OCI-LY3 (cell line): ENCODE measurements around the gene GSG1L.

Source experiments
- EZH2phosphoT487 ChIP-seq: fragments of 200-600 bp; shearing (Covaris generic); IDR thresholded peaks from 2 replicates; pipeline ENCODE4 v1.6.1; 2018; ENCODE audit warnings: antibody characterized with exemption, mixed run types, low read depth
- TF ChIP-seq, protein P1 (sequence below): fragments of 200-600, 300-600 bp; sonication (generic); IDR thresholded peaks from 2 replicates; pipeline ENCODE4 v1.5.1; 2014; ENCODE audit warnings: antibody characterized with exemption, low read length, low read depth

- TF ChIP-seq, protein P1, sequence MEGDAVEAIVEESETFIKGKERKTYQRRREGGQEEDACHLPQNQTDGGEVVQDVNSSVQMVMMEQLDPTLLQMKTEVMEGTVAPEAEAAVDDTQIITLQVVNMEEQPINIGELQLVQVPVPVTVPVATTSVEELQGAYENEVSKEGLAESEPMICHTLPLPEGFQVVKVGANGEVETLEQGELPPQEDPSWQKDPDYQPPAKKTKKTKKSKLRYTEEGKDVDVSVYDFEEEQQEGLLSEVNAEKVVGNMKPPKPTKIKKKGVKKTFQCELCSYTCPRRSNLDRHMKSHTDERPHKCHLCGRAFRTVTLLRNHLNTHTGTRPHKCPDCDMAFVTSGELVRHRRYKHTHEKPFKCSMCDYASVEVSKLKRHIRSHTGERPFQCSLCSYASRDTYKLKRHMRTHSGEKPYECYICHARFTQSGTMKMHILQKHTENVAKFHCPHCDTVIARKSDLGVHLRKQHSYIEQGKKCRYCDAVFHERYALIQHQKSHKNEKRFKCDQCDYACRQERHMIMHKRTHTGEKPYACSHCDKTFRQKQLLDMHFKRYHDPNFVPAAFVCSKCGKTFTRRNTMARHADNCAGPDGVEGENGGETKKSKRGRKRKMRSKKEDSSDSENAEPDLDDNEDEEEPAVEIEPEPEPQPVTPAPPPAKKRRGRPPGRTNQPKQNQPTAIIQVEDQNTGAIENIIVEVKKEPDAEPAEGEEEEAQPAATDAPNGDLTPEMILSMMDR, result no peak
- no peak for TF ChIP-seq EZH2phosphoT487
These were observed 110.7 kb downstream of the GSG1L start for GRCh38 chr16:27952811-27953210.
